GM10248 (cell line): ENCODE results near the gene ZNF438.
"Not testable (repeated sequence)": the region's sequence is repeated elsewhere in the genome, so short reads cannot be mapped to it uniquely, and the experiment has no call there.

ENCODE experiments used
- CTCF ChIA-PET: fragments of 300-600 bp; sonication (Branson Sonifier 250); formaldehyde crosslinking; extraction: SDS; loops from one replicate; lab custom pipeline; 2021; ENCODE audit warnings: antibody characterized with exemption; lab: Yijun Ruan, JAX
- POLR2A ChIA-PET: fragments of 350-650 bp; sonication (Branson Sonifier 250); formaldehyde crosslinking; extraction: SDS; loops from one replicate; lab custom pipeline; 2020; ENCODE audit warnings: antibody characterized with exemption; lab: Yijun Ruan, JAX
- DNase-seq: peaks from one replicate; pipeline ENCODE4 v3.0.0; 2012; ENCODE audit errors: extremely low spot score
- TF ChIP-seq, protein P1 (sequence below): IDR thresholded peaks from 2 replicates; pipeline ENCODE4 v1.5.1; 2012; ENCODE audit warnings: mild to moderate bottlenecking, low read depth; ENCODE audit errors: extremely low read depth, missing control alignments, control extremely low read depth

The ZNF438 gene

DNA sequence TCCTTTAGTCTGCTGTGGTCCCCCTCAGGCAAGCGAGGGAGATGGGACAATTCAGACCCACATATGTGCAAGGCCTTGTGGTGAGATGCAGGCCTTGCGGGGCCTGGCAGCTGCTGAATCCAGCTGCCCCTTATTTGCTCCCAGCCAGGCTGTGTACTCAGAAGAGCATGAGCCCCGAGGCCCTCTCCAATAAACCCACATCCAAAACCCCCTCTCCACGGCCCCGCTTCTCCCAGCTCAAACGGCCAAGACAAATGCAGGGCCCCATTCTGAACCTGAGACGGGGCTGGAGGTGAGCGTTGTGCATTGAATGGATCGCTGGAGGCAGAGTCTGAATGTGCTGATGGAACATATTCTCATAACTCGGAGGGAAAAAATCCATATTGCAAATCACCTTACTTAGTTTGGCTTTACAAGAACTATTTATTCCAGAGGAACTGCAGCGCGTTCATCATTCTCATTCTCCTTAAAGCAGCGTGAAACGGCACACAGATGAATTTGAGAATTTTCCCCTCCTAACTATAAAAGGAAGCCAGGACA lies 232.9 kb downstream of the ZNF438 start:
- CTCF ChIA-PET, result interaction anchor here (1.2 to 1.6 kb wide), 4 partner anchors 12 to 24 kb away, joined by 3 to 4 read pairs (median 3); no protein-coding TSS in a partner anchor
- TF ChIP-seq, protein P1, sequence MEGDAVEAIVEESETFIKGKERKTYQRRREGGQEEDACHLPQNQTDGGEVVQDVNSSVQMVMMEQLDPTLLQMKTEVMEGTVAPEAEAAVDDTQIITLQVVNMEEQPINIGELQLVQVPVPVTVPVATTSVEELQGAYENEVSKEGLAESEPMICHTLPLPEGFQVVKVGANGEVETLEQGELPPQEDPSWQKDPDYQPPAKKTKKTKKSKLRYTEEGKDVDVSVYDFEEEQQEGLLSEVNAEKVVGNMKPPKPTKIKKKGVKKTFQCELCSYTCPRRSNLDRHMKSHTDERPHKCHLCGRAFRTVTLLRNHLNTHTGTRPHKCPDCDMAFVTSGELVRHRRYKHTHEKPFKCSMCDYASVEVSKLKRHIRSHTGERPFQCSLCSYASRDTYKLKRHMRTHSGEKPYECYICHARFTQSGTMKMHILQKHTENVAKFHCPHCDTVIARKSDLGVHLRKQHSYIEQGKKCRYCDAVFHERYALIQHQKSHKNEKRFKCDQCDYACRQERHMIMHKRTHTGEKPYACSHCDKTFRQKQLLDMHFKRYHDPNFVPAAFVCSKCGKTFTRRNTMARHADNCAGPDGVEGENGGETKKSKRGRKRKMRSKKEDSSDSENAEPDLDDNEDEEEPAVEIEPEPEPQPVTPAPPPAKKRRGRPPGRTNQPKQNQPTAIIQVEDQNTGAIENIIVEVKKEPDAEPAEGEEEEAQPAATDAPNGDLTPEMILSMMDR, result no peak
- POLR2A ChIA-PET, result no interaction called here
- no peak for DNase-seq

DNA sequence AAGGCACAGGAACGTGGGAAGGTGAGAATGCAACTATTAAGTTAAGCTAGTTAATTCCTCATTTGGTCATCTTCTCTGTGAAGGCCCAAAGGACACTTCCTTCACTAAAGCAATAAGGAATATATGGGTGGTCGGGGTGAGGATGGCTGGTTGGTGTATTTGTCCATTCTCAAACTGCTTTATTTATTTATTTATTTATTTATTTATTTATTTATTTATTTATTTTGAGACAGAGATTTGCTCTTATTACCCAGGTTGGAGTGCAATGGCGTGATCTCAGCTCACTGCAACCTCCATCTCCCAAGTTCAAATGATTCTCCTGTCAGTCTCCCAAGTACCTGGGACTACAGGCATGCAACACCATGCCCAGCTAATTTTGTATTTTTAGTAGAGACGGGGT lies 236.6 kb downstream of the ZNF438 start:
- CTCF ChIA-PET, result interaction anchor here (1.7 to 2.5 kb wide), 2 partner anchors 11 to 18 kb away, joined by 5 to 16 read pairs; no protein-coding TSS in a partner anchor
- DNase-seq, POLR2A ChIA-PET: not testable (repeated sequence)
